SU-DHL-6 (cell line): ENCODE measurements around the gene NHS.

Experiments used
- H2AFZ ChIP-seq: fragments of 200-600 bp; sonication (generic); 2 replicates; pipeline ENCODE4 v1.6.1; 2014; ENCODE audit warnings: low read depth, mild to moderate bottlenecking, moderate library complexity, mixed read lengths, antibody characterized with exemption, low read length; ENCODE audit not compliant: severe bottlenecking
- H3F3A ChIP-seq: fragments of 200-600 bp; shearing (Covaris generic); 2 replicates; pipeline ENCODE4 v1.6.0; 2016; ENCODE audit warnings: antibody characterized with exemption, mild to moderate bottlenecking; ENCODE audit not compliant: insufficient read depth
- H3K27ac ChIP-seq: fragments of 200-600 bp; sonication (generic); 2 replicates; pipeline ENCODE4 v1.5.1; 2016; ENCODE audit warnings: low read depth, mild to moderate bottlenecking, low read length, moderate library complexity, mixed read lengths
- H3K27me3 ChIP-seq: fragments of 200-600 bp; sonication (generic), shearing (Covaris generic); 2 replicates; pipeline ENCODE4 v1.6.0; 2014; ENCODE audit warnings: mild to moderate bottlenecking, low read length
- H3K36me3 ChIP-seq: fragments of 200-600 bp; sonication (generic); 2 replicates; pipeline ENCODE4 v1.6.1; 2014; ENCODE audit warnings: mild to moderate bottlenecking, low read length, mixed read lengths
- H3K4me2 ChIP-seq: fragments of 300-600, 200-600 bp; shearing (Covaris generic), sonication (generic); 2 replicates; pipeline ENCODE4 v1.6.0; 2014; ENCODE audit warnings: low read length, low read depth, mild to moderate bottlenecking; ENCODE audit not compliant: poor library complexity, severe bottlenecking
- H3K4me3 ChIP-seq: fragments of 200-600 bp; sonication (generic); 2 replicates; pipeline ENCODE4 v1.5.1; 2014; ENCODE audit warnings: antibody characterized with exemption, low read length, mild to moderate bottlenecking, mixed read lengths; ENCODE audit not compliant: insufficient read depth, poor library complexity, severe bottlenecking
- H3K79me2 ChIP-seq: fragments of 200-600 bp; sonication (generic); 2 replicates; pipeline ENCODE4 v1.6.1; 2014; ENCODE audit warnings: mild to moderate bottlenecking, low read length, moderate library complexity; ENCODE audit not compliant: insufficient read depth
- H3K9ac ChIP-seq: fragments of 200-600 bp; sonication (generic); 2 replicates; pipeline ENCODE4 v1.7.0; 2014; ENCODE audit warnings: mild to moderate bottlenecking, low read length
- H3K9me2 ChIP-seq: fragments of 200-600 bp; sonication (generic); replicated peaks from 2 replicates; pipeline ENCODE4 v1.6.1; 2014; ENCODE audit warnings: low read length; ENCODE audit not compliant: insufficient read depth
- H3K9me3 ChIP-seq: fragments of 200-600 bp; sonication (generic); 2 replicates; pipeline ENCODE4 v1.6.1; 2014; ENCODE audit warnings: low read length, mixed read lengths; ENCODE audit not compliant: insufficient read depth
- H4K20me1 ChIP-seq: fragments of 200-600 bp; sonication (generic); 2 replicates; pipeline ENCODE4 v1.6.1; 2014; ENCODE audit warnings: low read depth, mild to moderate bottlenecking, antibody characterized with exemption, low read length, moderate library complexity, mixed read lengths
- CTCF ChIP-seq: fragments of 200-600 bp; sonication (generic); IDR thresholded peaks from one replicate; pipeline ENCODE4 v1.5.1; 2017; ENCODE audit warnings: antibody characterized with exemption, mild to moderate bottlenecking, low read length, moderate library complexity; ENCODE audit not compliant: insufficient read depth, poor library complexity, severe bottlenecking
- EZH2phosphoT487 ChIP-seq: fragments of 200-600 bp; sonication (generic), shearing (Covaris generic); conservative IDR thresholded peaks from 2 replicates; pipeline ENCODE4 v1.6.1; 2018; ENCODE audit warnings: mild to moderate bottlenecking, antibody characterized with exemption, low read length, moderate library complexity, mixed read lengths

NHS gene

GRCh38 chrX:17375367-17375636 is 302 bp downstream of the NHS start:
- Histone ChIP-seq H3K4me2 (no peak overlapping the region), H2AFZ (no peak overlapping the region)

GRCh38 chrX:17375637-17376430 is 834 bp downstream of the NHS start:
- Histone ChIP-seq H3K27ac (no peak overlapping the region), H3K9me3 (no peaks in the 10 kb centered on the region), H3K27me3 (no peaks in the 10 kb centered on the region), H4K20me1 (no peaks in the 10 kb centered on the region), H3K36me3 (no peaks in the 10 kb centered on the region), H3F3A (no peaks in the 10 kb centered on the region), H2AFZ (no peak overlapping the region), H3K79me2 (no peaks in the 10 kb centered on the region), H3K9ac (no peak overlapping the region), H3K9me2 (no peaks in the 10 kb centered on the region), H3K4me2 (no peak overlapping the region), H3K4me3 (no peak overlapping the region)
- no peak for TF ChIP-seq EZH2phosphoT487

More at GRCh38 chrX:17375367-17375636, 302 bp downstream of the NHS start:
- no peak overlapping the region for H3K9ac ChIP-seq
- H3K9me2 ChIP-seq = no peaks in the 10 kb centered on the region
- H3K27me3 ChIP-seq = no peaks in the 10 kb centered on the region
- H3K36me3 ChIP-seq = no peaks in the 10 kb centered on the region
- no peak overlapping the region for H3K27ac ChIP-seq
- no peaks in the 10 kb centered on the region for H3K9me3 ChIP-seq
- H4K20me1 ChIP-seq = no peaks in the 10 kb centered on the region
- TF ChIP-seq CTCF (no peak), EZH2phosphoT487 (no peak)
- H3K4me3 ChIP-seq = no peak overlapping the region
- H3K79me2 ChIP-seq = no peaks in the 10 kb centered on the region
- H3F3A ChIP-seq = no peaks in the 10 kb centered on the region

- H3K4me2 ChIP-seq = no peak overlapping the region
Measured at GRCh38 chrX:17376431-17377077, 1.6 kb downstream of the NHS start.

More at GRCh38 chrX:17376431-17377077, 1.6 kb downstream of the NHS start:
- no peak overlapping the region for H2AFZ ChIP-seq
- TF ChIP-seq CTCF (no peak), EZH2phosphoT487 (no peak)
- H4K20me1 ChIP-seq = no peaks in the 10 kb centered on the region
- H3K27me3 ChIP-seq = no peaks in the 10 kb centered on the region
- no peaks in the 10 kb centered on the region for H3K9me2 ChIP-seq
- H3K9ac ChIP-seq = no peak overlapping the region
- no peaks in the 10 kb centered on the region for H3K79me2 ChIP-seq
- no peaks in the 10 kb centered on the region for H3K9me3 ChIP-seq
- no peaks in the 10 kb centered on the region for H3F3A ChIP-seq
- H3K36me3 ChIP-seq = no peaks in the 10 kb centered on the region
- no peak overlapping the region for H3K4me3 ChIP-seq
- no peak overlapping the region for H3K27ac ChIP-seq
